ENCODE data around the gene ORC3. TPM values are rescaled to one million over a fixed set of nuclear protein-coding genes. Genes with fewer than 3 reads are reported as not detected.
"Not testable (repeated sequence)": the region's sequence is repeated elsewhere in the genome, so short reads cannot be mapped to it uniquely, and the experiment has no call there.

Gene ORC3
- total RNA-seq, 1 donor from 2014 or later: 9.6 TPM

GRCh38 chr6:87674290-87674689 lies 84.4 kb downstream of the ORC3 start:
- Histone ChIP-seq H3K4me3 (no peak overlapping the region), H3K27ac (no peak overlapping the region), H3K27me3 (no peaks in the 10 kb centered on the region), H3K4me1 (no peaks in the 10 kb centered on the region), H3K36me3 (peaks cover 0 to 50% of the 10 kb centered on the region in 2 donors), H3K9me3 (no peaks in the 10 kb centered on the region)
- no peak for DNase-seq (ENCODE audit: extremely low spot score in 2 of 2)
- intact Hi-C loops (cut with DNase I): no loop called here
- TF ChIP-seq POLR2AphosphoS5 (IDR thresholded peaks at IDR 0.05; ENCODE audit: insufficient read depth in 1 of 2, low read depth in 1 of 2) (no peak), POLR2A (IDR thresholded peaks at IDR 0.05) (no peak), CTCF (IDR thresholded peaks at IDR 0.05) (no peak)

- no peaks in the 10 kb centered on the region for H3K27me3 ChIP-seq
- peaks cover 0 to 45% of the 10 kb centered on the region in 2 donors for H3K36me3 ChIP-seq
- H3K4me3 ChIP-seq: no peak overlapping the region
- intact Hi-C loops (cut with DNase I): no loop called here
- no peak overlapping the region for H3K27ac ChIP-seq
- TF ChIP-seq POLR2AphosphoS5 (IDR thresholded peaks at IDR 0.05; ENCODE audit: insufficient read depth in 1 of 2, low read depth in 1 of 2): no peak
- TF ChIP-seq CTCF (IDR thresholded peaks at IDR 0.05): no peak
- TF ChIP-seq POLR2A (IDR thresholded peaks at IDR 0.05): no peak
- no peaks in the 10 kb centered on the region for H3K4me1 ChIP-seq
- DNase-seq (ENCODE audit: extremely low spot score in 2 of 2): no peak
- no peaks in the 10 kb centered on the region for H3K9me3 ChIP-seq
Measured at GRCh38 chr6:87675004-87675681, 85.2 kb downstream of the ORC3 start.

GRCh38 chr6:87682310-87682709 lies 92.4 kb downstream of the ORC3 start:
- TF ChIP-seq POLR2A (IDR thresholded peaks at IDR 0.05) (no peak), POLR2AphosphoS5 (IDR thresholded peaks at IDR 0.05; ENCODE audit: insufficient read depth in 1 of 2, low read depth in 1 of 2) (no peak), CTCF (IDR thresholded peaks at IDR 0.05) (no peak)
- peaks cover 31% of the 10 kb centered on the region for H3K4me1 ChIP-seq
- H3K27me3 ChIP-seq: no peaks in the 10 kb centered on the region
- no peak overlapping the region for H3K4me3 ChIP-seq
- H3K9me3 ChIP-seq: no peaks in the 10 kb centered on the region
- peaks cover 0 to 14% of the 10 kb centered on the region in 2 donors for H3K36me3 ChIP-seq
- H3K27ac ChIP-seq: no peak overlapping the region
- intact Hi-C loops (cut with DNase I): no loop called here
- DNase-seq (ENCODE audit: extremely low spot score in 2 of 2): no peak

GRCh38 chr6:87683890-87684289 lies 94.0 kb downstream of the ORC3 start:
- DNase-seq (ENCODE audit: extremely low spot score in 2 of 2): no peak
- peaks cover 42% of the 10 kb centered on the region for H3K4me1 ChIP-seq
- no peaks in the 10 kb centered on the region for H3K27me3 ChIP-seq
- H3K4me3 ChIP-seq: no peak overlapping the region
- intact Hi-C loops (cut with DNase I): no loop called here
- TF ChIP-seq CTCF (IDR thresholded peaks at IDR 0.05): no peak
- no peak for TF ChIP-seq POLR2A (IDR thresholded peaks at IDR 0.05)
- TF ChIP-seq POLR2AphosphoS5 (IDR thresholded peaks at IDR 0.05; ENCODE audit: insufficient read depth in 1 of 2, low read depth in 1 of 2): no peak
- H3K27ac ChIP-seq: no peak overlapping the region
- no peaks in the 10 kb centered on the region for H3K36me3 ChIP-seq
- H3K9me3 ChIP-seq: no peaks in the 10 kb centered on the region

GRCh38 chr6:87684895-87685654 lies 95.1 kb downstream of the ORC3 start:
- intact Hi-C loops (cut with DNase I): no loop called here
- peaks cover 52% of the 10 kb centered on the region for H3K4me1 ChIP-seq

GRCh38 chr6:87686636-87687205 lies 96.8 kb downstream of the ORC3 start:
- H3K9me3 ChIP-seq; DNase-seq (ENCODE audit: extremely low spot score in 2 of 2); intact Hi-C loops (cut with DNase I); H3K27ac ChIP-seq; H3K4me3 ChIP-seq; H3K27me3 ChIP-seq; H3K36me3 ChIP-seq: not testable (repeated sequence)
- peaks cover 65% of the 10 kb centered on the region for H3K4me1 ChIP-seq

More at GRCh38 chr6:87684895-87685654, 95.1 kb downstream of the ORC3 start:
- H3K27ac ChIP-seq: no peak overlapping the region
- TF ChIP-seq POLR2AphosphoS5 (IDR thresholded peaks at IDR 0.05; ENCODE audit: insufficient read depth in 1 of 2, low read depth in 1 of 2) (no peak), POLR2A (IDR thresholded peaks at IDR 0.05) (no peak), CTCF (IDR thresholded peaks at IDR 0.05) (no peak)
- H3K9me3 ChIP-seq: no peaks in the 10 kb centered on the region
- H3K36me3 ChIP-seq: no peaks in the 10 kb centered on the region
- H3K4me3 ChIP-seq: no peak overlapping the region
- no peak for DNase-seq (ENCODE audit: extremely low spot score in 2 of 2)
- H3K27me3 ChIP-seq: no peaks in the 10 kb centered on the region
